HG03575 (cell line): ENCODE data around the gene BTBD7.

Experiments
- ATAC-seq: cut with Tn5 transposase; IDR thresholded peaks from one replicate; pipeline ENCODE4 v1.9.1; 2021; ENCODE audit not compliant: unreplicated experiment, insufficient number of reproducible peaks, low FRiP score; ENCODE audit errors: extremely low read depth

BTBD7 gene

DNA sequence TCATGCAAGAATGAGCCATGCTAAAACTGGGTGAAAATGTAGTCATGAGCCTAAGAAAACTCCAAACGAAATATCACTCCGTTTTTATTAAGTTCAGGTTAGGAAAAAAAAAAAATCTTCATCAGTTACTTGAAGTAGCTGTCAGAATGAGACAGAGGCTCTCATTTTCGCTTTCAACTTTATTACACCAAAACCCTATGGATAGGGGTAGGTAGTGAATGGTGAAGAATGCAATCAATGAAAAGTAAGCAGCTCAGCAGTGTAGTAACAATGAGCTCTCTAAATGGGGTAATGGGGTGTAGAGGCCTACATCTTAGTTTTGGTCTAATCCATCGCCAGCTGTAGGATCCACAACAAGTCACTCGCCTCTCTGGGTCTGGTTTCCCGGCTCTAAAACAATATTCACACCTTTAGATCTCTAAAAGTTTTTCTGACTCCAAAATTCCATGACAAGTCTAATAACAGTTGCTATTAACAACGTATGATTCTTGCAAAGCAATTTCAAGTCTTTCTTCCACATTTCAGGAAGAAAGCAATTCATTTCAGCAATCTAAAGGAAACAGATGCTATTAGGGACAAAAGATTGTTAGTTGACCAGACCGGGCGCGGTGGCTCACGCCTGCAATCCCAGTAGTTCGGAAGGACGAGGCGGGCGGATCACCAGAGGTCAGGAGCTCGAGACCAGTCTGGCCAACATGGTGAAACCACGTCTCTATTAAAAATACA is 1.7 kb downstream of the BTBD7 start:
- no peak for ATAC-seq

DNA sequence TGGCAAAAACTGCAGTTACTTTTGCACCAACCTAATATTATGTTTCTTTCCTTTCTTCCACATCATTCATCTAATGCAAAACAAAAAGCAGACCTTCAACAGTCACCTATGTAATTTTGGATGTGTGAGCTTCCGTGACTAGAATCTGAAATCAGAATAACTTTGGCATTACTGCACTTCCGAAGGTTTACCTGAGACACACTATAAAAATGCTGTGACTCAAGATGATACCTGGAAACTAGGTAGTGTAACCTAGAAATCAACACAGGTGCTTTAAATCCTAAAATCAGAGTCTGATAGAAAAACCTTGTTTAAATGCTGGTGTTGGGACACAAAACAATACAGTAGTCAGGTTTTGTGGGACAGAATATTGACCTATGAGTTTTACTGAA is 2.2 kb downstream of the BTBD7 start:
- no peak for ATAC-seq

GRCh38 chr14:93329965-93330608 is 2.7 kb downstream of the BTBD7 start:
- ATAC-seq, result no peak

DNA sequence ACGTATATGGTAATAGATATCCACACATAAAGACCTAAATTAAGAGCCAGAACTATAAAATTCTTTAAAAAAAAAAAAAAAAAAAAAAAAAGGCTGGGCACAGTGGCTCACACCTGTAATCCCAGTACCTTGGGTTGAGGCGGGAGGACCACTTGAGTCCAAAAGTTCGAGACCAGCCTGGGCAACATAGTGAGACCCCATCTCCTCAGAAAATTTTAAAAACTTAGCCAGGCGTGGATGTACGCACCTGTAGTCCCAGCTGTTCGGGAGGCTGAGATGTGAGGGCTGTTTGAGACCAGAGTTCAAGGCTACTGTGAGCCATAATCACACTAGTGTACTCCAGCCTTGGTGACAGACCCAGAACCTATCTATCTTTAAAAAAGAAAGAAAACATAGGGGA is 4.3 kb downstream of the BTBD7 start:
- no peak for ATAC-seq

DNA sequence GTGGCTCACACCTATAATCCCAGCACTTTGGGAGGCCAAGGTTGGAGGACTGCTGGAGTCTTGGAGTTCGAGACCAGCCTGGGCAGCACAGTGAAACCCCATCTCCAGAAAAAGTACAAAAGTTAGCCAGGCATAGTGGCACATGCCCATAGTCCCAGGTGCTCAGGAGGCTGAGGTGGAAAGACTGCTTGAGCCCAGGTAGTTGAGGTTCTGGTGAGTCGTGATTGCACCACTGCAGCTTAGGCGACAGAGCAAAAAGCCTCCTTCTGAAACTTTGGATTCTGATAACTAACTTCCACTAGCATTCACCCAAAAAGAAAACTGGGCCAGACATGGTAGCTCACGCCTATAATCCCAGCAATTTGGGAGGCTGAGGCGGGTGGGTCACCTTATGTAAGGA is 6.6 kb downstream of the BTBD7 start:
- ATAC-seq, result no peak

DNA sequence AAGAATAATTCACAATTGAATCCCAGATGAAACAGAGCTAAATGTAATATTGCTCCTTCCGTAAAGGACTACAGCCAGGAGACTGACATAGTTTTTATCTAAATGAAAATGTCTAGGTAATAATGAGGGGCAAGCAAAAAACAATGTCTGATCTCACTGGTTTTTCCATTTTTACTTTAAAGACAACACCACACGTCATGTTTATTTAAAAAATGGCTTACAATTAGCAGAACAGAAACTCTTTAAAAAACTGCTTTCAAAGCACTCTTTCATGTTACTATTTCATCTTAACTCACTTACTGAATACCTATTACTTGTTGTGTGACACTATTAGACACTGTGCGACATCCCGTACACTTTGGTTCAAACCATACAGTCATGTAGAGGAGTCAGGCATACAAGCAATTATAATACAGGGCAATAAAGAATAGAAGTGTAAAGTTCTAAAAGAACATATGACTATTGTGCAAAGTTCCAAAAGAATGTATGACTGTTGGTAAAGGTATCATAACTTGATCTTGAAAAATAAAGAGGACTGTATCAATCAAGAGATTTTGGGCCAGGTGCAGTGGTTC is 9.1 kb downstream of the BTBD7 start:
- no peak for ATAC-seq

DNA sequence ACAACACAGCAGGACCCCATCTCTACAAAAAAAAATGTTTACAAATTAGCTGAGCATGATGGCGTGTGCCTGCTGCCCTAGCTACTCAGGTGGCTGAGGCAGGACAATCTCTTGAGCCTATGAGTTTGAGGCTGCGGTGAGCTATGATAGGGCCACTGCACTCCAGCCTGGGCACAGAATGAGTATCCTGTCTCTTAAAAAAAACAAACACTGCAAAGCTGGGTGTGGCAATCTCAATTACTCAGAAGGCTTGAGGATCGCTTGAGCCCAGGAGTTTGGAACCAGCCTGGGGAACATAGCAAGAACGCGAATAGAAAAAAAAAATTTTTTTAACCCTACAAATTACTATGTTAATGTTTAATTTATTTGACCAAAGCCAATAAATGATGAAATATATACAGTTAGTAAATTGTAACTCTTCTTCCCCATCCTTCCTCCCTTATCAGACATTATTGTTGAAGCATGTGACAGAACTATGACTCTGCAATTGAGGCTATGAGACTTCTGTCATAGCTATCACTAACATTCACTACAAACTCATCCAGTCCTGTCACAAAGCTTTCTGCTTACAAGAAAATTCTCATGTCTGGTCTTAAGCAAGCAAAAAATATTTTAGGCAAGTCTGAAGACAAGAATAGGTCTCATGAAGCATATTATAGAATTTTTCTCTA is 9.8 kb downstream of the BTBD7 start:
- no peak for ATAC-seq

DNA sequence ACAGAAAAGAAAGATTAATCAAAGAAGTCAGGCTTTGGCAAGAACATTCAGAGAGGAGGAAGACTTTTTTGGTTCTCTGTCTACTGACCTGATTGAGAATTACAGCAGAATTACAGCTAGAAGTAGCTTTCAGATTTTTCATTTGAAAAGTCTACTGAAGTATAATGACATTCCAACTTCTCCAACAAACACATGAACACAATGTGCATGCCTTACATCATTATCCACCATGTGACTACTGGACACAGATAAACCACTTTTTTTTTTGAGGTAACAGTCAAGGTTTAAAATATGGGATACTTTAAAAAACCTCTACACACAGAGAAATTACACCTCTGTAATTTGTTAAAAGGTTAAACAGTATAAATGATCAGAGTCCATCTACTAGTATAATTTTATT is 12.3 kb downstream of the BTBD7 start:
- no peak for ATAC-seq

GRCh38 chr14:93319958-93320357 is 12.9 kb downstream of the BTBD7 start:
- ATAC-seq, result no peak

- no peak for ATAC-seq
These were observed 13.3 kb downstream of the BTBD7 start for GRCh38 chr14:93319494-93319893.

- no peak for ATAC-seq
These were observed 13.9 kb downstream of the BTBD7 start for GRCh38 chr14:93318927-93319326.

DNA sequence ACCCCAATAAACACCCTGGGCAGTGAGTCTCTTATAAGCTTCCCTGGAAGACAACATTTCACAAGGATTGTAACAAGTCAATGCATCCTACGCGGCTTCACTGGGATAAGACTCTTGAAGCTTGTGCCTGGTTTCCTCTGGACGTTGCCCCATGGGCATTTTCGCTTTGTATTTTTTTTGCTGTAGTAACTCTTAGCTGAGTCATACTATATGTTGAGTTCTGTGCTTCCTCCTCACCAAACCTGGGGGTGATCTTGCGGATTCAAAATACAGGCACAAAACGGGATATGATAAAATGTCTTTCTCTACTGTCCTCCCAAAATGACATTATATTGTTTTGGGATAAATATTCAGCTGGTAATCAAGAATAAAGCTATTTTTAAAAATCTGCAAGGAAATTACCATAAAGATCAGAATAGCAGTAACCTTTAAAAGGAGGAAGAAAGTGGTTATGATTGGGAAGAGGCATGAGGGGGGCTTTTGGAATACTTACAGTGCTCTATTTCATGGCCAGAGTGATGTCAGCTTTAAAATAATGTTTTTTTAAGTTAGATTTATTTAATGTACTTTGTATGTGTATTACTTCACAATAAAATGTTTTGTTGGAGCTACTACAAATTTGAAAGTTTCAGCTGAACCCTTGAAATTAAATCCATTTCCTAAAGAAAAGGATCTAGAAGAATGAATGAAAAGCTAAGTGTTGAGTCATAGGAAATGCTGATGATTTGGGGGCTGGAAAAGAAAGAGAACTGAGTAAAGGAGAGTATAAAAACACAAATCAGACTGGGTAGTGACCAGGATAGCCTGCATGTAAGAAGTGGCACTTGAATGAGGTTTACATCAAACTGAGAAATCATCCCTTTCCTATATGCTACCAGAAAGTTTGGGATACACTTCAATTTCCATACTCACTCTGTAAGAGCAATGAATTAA is 14.7 kb downstream of the BTBD7 start:
- no peak for ATAC-seq

DNA sequence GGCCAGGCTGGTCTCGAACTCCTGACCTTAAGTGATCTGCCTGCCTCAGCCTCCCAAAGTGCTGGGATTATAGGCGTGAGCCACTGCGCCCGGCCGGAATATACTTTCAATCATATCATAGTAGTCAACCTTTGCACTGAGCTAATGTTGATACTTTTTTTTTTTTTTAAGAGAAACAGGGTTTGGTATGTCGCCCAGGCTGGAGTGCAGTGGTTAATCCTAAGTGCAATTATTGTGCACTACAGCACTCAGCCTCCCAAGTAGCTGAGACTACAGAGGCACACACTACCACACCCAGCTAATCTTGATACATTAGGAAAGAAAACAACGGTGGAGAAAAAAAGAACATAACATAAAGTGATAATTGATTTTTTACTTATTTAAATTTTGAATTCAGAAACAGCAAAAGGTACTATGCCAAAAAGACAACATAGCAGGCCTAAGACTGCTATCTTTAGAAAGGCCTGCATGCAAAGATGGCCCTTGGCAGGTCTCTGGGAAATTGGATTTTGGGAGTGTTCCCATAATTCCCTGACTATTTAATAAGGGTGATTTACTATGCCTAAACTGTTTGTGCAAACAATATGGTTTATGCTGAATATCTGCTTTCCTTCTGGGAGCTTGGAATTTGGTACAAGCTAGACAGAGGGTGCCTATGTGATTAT is 15.5 kb downstream of the BTBD7 start:
- no peak for ATAC-seq

DNA sequence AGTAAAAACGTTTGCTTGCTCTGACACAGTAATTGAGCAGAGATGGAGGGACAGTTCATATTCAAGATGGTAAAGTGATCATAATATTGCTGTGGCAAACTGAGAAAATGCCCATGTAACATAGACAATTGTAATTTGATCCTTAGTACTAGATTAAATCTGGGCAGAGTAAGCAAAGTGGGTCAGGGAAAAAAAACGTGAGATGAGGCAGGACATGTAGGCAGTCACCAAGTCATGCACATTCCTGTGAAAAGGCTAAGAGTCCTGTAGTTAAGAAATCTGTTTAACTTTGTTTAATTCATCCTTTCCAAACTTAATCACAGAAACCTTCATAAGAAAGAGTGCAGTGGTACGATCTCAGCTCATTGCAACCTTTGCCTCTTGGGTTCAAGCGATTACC is 16.1 kb downstream of the BTBD7 start:
- no peak for ATAC-seq

DNA sequence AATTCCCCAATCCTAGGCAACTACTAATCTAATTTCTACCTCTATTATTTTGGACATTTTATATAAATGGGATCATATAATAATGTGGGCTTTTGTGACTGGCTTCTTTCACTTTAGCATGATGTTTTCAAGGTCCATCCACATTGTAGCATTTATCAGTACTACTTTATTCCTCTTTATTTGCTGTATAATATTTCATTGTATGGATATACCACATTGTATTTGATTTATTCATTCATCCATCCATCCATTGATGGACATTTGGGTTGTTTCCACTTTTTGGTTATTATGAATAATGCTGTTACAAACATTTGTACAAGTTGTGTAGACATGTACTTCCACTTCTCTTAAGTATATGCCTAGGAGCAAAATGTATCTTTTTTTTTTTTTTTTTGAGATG is 17.3 kb downstream of the BTBD7 start:
- no peak for ATAC-seq

GRCh38 chr14:93311082-93311481 is 21.8 kb downstream of the BTBD7 start:
- ATAC-seq, result no peak

DNA sequence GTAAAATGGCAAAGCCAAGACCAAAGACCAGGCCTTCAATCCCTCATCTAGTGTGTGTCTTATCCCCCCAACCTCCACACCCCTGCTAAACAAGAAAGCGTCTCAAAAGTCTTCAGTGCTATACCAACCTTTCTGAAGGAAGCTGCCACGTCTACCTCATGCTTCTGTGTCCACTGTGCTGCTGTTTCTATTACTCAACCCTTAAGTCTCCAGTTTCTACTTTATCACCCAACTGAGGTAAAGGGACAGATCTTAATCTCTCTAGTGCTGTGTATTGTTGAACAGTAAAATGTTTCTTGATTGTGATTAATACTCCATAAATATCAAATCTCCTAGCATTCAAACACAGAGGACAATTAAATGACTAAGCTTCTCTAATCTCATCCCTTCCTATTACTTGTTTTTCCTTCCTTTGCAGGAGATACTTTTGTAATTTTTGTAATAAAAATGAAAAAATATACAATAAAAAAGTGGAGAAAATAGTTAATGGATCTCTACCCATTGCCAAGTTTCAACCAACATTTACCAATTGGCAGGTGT is 23.3 kb downstream of the BTBD7 start:
- no peak for ATAC-seq

- no peak for ATAC-seq
These were observed 24.0 kb downstream of the BTBD7 start for GRCh38 chr14:93308686-93309345.
